ENCODE data around the gene PLEKHG3.

Gene PLEKHG3

GRCh38 chr14:64761441-64762043 lies 57.3 kb downstream of the PLEKHG3 start:
- no peak for DNase-seq (ENCODE audit: low read depth)
- TF ChIP-seq CTCF (IDR thresholded peaks at IDR 0.05; ENCODE audit: low read depth, low read length, missing control alignments) = no peak
- no peak overlapping the region for H3K4me3 ChIP-seq (ENCODE audit: low read depth, low read length)

DNA sequence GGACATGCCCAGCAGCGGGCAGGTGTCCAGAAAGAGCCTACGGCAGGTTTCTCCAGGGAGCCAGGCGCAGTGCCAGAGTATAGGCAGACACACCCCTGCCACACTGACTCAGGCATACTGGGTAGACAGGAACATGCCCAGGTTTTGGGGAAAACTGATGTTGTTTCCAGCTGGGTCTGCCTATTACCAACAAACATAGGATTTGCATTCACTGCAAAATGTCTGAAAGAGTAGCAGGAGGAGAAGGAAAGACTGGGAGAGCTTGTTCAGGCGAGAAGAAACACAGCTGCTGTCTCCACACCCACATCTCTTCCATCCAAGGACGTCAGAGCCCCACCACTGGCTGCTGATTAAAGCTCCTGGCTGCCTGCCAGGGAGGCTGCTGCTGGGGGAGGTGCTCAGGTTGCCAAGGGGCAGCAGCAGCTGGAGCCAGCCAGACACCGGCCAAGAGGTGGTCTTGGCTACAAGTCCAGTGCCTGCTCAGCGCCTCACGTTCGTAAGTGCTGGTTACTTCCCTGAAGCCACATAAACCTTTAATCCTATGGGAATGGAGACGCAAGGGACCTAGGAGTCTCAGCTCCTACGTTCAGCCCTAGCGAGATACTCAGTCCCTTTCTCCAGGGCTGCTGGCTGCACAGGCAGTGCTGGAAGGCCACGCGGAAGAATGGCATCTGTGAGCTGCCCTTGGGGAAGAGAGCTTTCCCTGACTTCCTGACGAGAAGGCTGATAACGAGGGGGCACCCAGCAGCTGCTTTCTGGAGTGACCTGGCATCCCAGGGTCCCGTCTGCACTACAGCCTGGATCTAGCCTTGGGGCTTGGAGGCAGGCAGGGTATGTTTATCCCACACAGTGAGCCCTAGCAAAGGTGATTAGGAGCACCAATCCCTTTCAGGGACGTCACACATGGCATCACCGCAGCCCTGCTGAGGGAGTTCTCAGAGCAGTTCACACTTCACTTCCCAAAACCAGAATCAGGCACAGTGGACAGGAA lies 58.1 kb downstream of the PLEKHG3 start:
- H3K4me3 ChIP-seq (ENCODE audit: low read depth, low read length) = no peak overlapping the region

DNA sequence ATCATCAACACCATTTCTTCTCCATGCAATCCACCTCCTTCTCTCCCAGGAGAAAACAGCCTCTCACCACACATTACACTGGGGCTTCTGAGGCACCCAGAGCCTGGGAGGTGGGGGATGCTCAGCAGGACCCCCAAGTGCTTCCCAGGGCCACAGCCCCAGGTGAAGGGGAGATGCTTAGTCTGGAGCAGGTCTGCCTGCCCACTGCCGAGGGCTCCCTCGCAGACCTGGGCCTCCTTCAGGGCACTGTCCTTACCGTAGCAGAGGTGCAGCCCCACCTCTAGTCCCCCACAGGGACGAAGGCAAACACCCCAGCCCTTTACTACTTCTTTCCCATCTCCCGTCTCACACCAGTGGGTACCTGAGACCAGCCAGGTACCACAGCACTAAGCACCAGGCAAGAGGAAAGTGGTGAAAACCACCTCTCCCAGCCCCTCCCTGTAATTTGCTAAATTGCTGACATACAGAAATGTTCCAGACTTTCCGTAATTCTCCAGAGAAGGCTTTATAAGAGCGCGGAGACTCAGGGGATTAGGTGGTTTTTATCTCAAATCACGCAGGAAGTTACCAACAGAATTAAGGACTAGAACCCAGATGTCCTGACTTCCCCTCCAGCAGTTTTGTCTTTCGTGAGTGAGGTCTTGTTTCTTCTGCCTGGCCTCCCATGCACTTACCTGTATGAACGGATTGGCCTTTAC lies 59.0 kb downstream of the PLEKHG3 start:
- no peak for DNase-seq (ENCODE audit: low read depth)
- no peak for TF ChIP-seq CTCF (IDR thresholded peaks at IDR 0.05; ENCODE audit: low read depth, low read length, missing control alignments)
- no peak overlapping the region for H3K4me3 ChIP-seq (ENCODE audit: low read depth, low read length)

More for the DNA sequence above, 58.1 kb downstream of the PLEKHG3 start:
- no peak for DNase-seq (ENCODE audit: low read depth)
- TF ChIP-seq CTCF (IDR thresholded peaks at IDR 0.05; ENCODE audit: low read depth, low read length, missing control alignments) = no peak

DNA sequence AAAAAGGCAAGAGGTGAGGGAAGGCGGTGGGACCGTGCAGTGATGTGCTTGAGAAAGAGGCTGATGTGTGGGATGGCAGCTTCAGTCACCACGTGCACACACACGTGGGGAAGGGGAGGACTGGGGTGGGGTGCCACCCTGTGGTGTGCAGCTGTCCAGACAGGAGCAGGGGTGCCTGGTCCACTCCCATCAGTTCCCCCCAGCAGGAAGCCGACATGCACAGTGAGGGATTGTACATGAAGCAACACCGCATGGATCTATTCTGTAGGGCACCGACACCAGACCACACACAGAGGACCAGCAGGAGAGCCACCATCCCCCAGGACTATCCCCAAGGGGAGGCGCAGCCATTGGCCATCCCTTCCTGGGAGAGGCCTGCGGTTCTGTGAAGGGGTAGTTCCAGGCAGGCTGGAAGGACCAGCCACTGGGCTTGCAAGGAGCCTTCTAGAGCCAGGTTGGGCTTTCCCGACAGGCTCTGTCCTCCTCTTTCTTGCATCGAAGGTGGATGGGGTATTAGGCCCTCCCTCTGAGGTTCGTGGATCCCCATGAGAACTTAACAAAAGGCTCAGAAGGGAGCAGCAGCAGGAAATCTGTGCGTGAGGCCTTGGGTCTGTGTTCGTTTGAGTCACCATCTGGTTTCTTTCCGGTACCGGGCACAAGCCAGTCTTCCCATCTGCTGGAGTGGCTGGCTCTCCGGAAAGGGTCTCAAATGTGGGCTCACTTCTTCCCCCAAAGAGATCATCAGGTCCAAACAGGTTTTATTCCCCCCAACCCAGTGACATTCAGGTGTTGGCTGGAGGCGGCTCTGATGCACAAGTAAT lies 59.8 kb downstream of the PLEKHG3 start:
- TF ChIP-seq CTCF (IDR thresholded peaks at IDR 0.05; ENCODE audit: low read depth, low read length, missing control alignments) = no peak
- no peak overlapping the region for H3K4me3 ChIP-seq (ENCODE audit: low read depth, low read length)
- no peak for DNase-seq (ENCODE audit: low read depth)

GRCh38 chr14:64764641-64765520 lies 60.7 kb downstream of the PLEKHG3 start:
- TF ChIP-seq CTCF (IDR thresholded peaks at IDR 0.05; ENCODE audit: low read depth, low read length, missing control alignments) = peak; percentile 96
- no peak overlapping the region for H3K4me3 ChIP-seq (ENCODE audit: low read depth, low read length)
- DNase-seq (ENCODE audit: low read depth) = peak; percentile 7

All from GM12864 (cell line).